Neuronal stem cell (in vitro differentiated cells): ENCODE results near the gene HSPG2.
A peak's percentile ranks its signal among the peaks of the same experiment; 100 is the strongest.

Experiments used
- DNase-seq: peaks from one replicate; pipeline ENCODE4 v3.0.0-alpha.2; 2013; ENCODE audit warnings: low spot score
- H2AFZ ChIP-seq: one replicate; pipeline ENCODE4 v1.6.1; 2013; ENCODE audit warnings: mild to moderate bottlenecking, low read length, inconsistent platforms
- H2AK5ac ChIP-seq: 2 replicates; pipeline ENCODE4 v1.6.1; 2013; ENCODE audit warnings: low read depth, mild to moderate bottlenecking, inconsistent platforms, low read length, moderate library complexity, mixed read lengths
- H2BK120ac ChIP-seq: 2 replicates; pipeline ENCODE4 v1.6.1; 2013; ENCODE audit warnings: low read depth, mild to moderate bottlenecking, inconsistent platforms, low read length, moderate library complexity, mixed read lengths
- H2BK12ac ChIP-seq: one replicate; pipeline ENCODE4 v1.6.1; 2013; ENCODE audit warnings: low read length, inconsistent platforms
- H2BK15ac ChIP-seq: 2 replicates; pipeline ENCODE4 v1.6.1; 2013; ENCODE audit warnings: mild to moderate bottlenecking, low read length, inconsistent platforms, mixed read lengths
- H2BK5ac ChIP-seq: one replicate; pipeline ENCODE4 v1.6.1; 2013; ENCODE audit warnings: inconsistent platforms, mild to moderate bottlenecking, low read length, moderate library complexity
- H3K14ac ChIP-seq: one replicate; pipeline ENCODE4 v1.6.1; 2013; ENCODE audit warnings: low read length, inconsistent platforms
- H3K18ac ChIP-seq: 2 replicates; pipeline ENCODE4 v1.6.1; 2013; ENCODE audit warnings: low read length, inconsistent platforms
- H3K23ac ChIP-seq: 2 replicates; pipeline ENCODE4 v1.6.1; 2013; ENCODE audit warnings: low read depth, mild to moderate bottlenecking, mixed read lengths, low read length, inconsistent platforms; ENCODE audit not compliant: poor library complexity
- H3K27ac ChIP-seq: replicated peaks from 3 replicates; pipeline ENCODE4 v1.5.1; 2013; ENCODE audit warnings: low read length, inconsistent platforms
- H3K27me3 ChIP-seq, 3 experiments: 2 replicates each; pipeline ENCODE4 v1.6.1; 2013; ENCODE audit warnings: low read length in 3 of 3, mild to moderate bottlenecking in 2 of 3, inconsistent platforms in 1 of 3, low read depth in 1 of 3, mixed read lengths in 1 of 3, moderate library complexity in 1 of 3; ENCODE audit not compliant: control insufficient read depth in 3 of 3, insufficient read depth in 3 of 3
- H3K36me3 ChIP-seq, 2 donors: replicated peaks in 1 of 2; 2 replicates each; pipeline ENCODE4 v1.6.1; 2013; ENCODE audit warnings: low read length in 2 of 2; ENCODE audit not compliant: control insufficient read depth in 2 of 2, insufficient read depth in 2 of 2
- H3K4ac ChIP-seq: 2 replicates; pipeline ENCODE4 v1.6.1; 2013; ENCODE audit warnings: inconsistent platforms, mild to moderate bottlenecking, low read length, moderate library complexity
- H3K4me1 ChIP-seq, 2 donors: 1 replicate in 1 of 2; 2 replicates in 1 of 2; pipeline ENCODE4 v1.6.1; 2013; ENCODE audit warnings: low read length in 2 of 2, low read depth in 1 of 2; ENCODE audit not compliant: control insufficient read depth in 2 of 2, insufficient read depth in 1 of 2
- H3K4me2 ChIP-seq: one replicate; pipeline ENCODE4 v1.6.1; 2013; ENCODE audit warnings: mild to moderate bottlenecking, low read length, inconsistent platforms; ENCODE audit not compliant: insufficient read depth, poor library complexity, severe bottlenecking
- H3K4me3 ChIP-seq, 2 donors: 2 replicates each; pipeline ENCODE4 v1.5.1; 2013; ENCODE audit warnings: low read length in 2 of 2, mild to moderate bottlenecking in 2 of 2, inconsistent platforms in 1 of 2, moderate library complexity in 1 of 2
- H3K79me1 ChIP-seq: one replicate; pipeline ENCODE4 v1.6.1; 2013; ENCODE audit warnings: low read depth, mild to moderate bottlenecking, inconsistent platforms, low read length, moderate library complexity
- H3K9ac ChIP-seq: one replicate; pipeline ENCODE4 v1.6.1; 2013; ENCODE audit warnings: mild to moderate bottlenecking, low read depth, low read length, inconsistent platforms; ENCODE audit not compliant: poor library complexity
- H3K9me3 ChIP-seq, 2 donors: replicated peaks in 1 of 2; 2 replicates each; pipeline versions ENCODE3 to v1.6.1; 2013; ENCODE audit warnings: low read length in 2 of 2, mild to moderate bottlenecking in 2 of 2, inconsistent platforms in 1 of 2, low read depth in 1 of 2, mixed read lengths in 1 of 2, moderate library complexity in 1 of 2; ENCODE audit not compliant: control insufficient read depth in 2 of 2, insufficient read depth in 1 of 2
- H4K8ac ChIP-seq: one replicate; pipeline ENCODE4 v1.6.1; 2013; ENCODE audit warnings: low read depth, mild to moderate bottlenecking, inconsistent platforms, low read length, moderate library complexity
- H4K91ac ChIP-seq: one replicate; pipeline ENCODE4 v1.6.1; 2013; ENCODE audit warnings: low read length, low read depth, mild to moderate bottlenecking, inconsistent platforms; ENCODE audit not compliant: poor library complexity
- WGBS, 2 donors: extraction: QIAGEN DNeasy Blood & Tissue Kit; methylation state at CpG; one replicate each; pipeline ENCODE4 v1.1.7; 2013; ENCODE audit warnings: missing lambda C conversion rate in 2 of 2, mixed read lengths in 1 of 2; ENCODE audit not compliant: insufficient read length in 2 of 2, insufficient replicate concordance in 1 of 2; ENCODE audit errors: extremely low coverage in 2 of 2; 5-methylcytosine and 5-hydroxymethylcytosine counted together

HSPG2 gene

GRCh38 chr1:21869620-21870121 lies 67.4 kb downstream of the HSPG2 start:
- no CpG with 5 or more reads among the region's 13 CpGs for WGBS, 2 donors
- DNase-seq, result no peak
- Histone ChIP-seq H3K27me3 (no peaks in the 10 kb centered on the region), H2BK12ac (no peak overlapping the region), H2BK5ac (peak overlapping the region; percentile 39), H3K79me1 (peaks cover 2% of the 10 kb centered on the region), H3K36me3 (peaks cover 39 to 50% of the 10 kb centered on the region in 2 donors), H3K4me3 (no peak overlapping the region), H3K14ac (no peak overlapping the region), H3K4me1 (peaks cover 7 to 9% of the 10 kb centered on the region in 2 donors), H4K8ac (no peak overlapping the region), H3K27ac (no peak overlapping the region), H2BK15ac (no peak overlapping the region), H3K23ac (no peak overlapping the region), H2AFZ (no peak overlapping the region), H3K4me2 (no peak overlapping the region), H3K9ac (no peak overlapping the region), H4K91ac (no peak overlapping the region), H3K18ac (no peak overlapping the region), H2BK120ac (no peak overlapping the region), H2AK5ac (no peak overlapping the region), H3K4ac (no peak overlapping the region), H3K9me3 (no peaks in the 10 kb centered on the region)

DNA sequence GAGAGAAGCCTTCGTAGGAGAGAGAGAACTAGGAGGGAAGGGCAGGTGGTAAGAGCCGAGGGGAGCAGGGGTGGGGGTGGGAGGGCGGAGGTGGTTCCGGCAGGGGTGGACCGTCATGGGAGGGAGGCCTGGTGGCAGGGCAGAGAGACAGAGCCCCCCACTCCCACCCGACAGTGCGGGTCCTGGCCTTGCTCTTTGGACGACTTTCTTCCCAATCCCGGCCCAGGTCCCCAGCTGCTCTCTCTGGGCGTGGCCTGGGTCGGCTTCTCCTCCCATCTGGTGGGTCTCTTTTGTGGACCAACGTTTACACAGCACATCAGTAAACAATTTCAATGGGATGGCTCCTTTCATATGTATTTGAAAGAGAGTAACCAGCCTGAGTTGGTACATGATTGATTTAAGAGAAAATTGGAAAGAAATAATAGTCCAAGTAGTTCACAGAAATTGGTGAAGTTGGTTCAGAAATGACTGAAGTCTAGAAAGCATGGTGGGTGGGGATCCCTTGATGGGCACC lies 68.1 kb downstream of the HSPG2 start:
- no CpG with 5 or more reads among the region's 12 CpGs for WGBS, 2 donors
- no peak overlapping the region for H3K4me2 ChIP-seq
- no peak overlapping the region for H3K27ac ChIP-seq

GRCh38 chr1:21868482-21868881 lies 68.6 kb downstream of the HSPG2 start:
- H4K91ac ChIP-seq, result no peak overlapping the region
- no CpG with 5 or more reads among the region's 7 CpGs for WGBS, 2 donors
- no peak overlapping the region for H3K23ac ChIP-seq
- no peak overlapping the region for H3K4me2 ChIP-seq
- H3K4ac ChIP-seq, result no peak overlapping the region
- H3K79me1 ChIP-seq, result peaks cover 3% of the 10 kb centered on the region
- no peak for DNase-seq
- no peak overlapping the region for H2BK120ac ChIP-seq
- H2AFZ ChIP-seq, result no peak overlapping the region
- no peak overlapping the region for H3K9ac ChIP-seq
- peaks cover 36 to 45% of the 10 kb centered on the region in 2 donors for H3K36me3 ChIP-seq
- H2AK5ac ChIP-seq, result no peak overlapping the region
- H3K4me3 ChIP-seq, result no peak overlapping the region
- no peak overlapping the region for H4K8ac ChIP-seq
- H2BK15ac ChIP-seq, result no peak overlapping the region
- peaks cover 6 to 9% of the 10 kb centered on the region in 2 donors for H3K4me1 ChIP-seq
- H2BK5ac ChIP-seq, result no peak overlapping the region
- H3K18ac ChIP-seq, result no peak overlapping the region
- no peak overlapping the region for H3K27ac ChIP-seq
- no peak overlapping the region for H2BK12ac ChIP-seq
- H3K14ac ChIP-seq, result no peak overlapping the region
- H3K9me3 ChIP-seq, result no peaks in the 10 kb centered on the region
- H3K27me3 ChIP-seq, result no peaks in the 10 kb centered on the region

More for the DNA sequence above, 68.1 kb downstream of the HSPG2 start:
- no peak overlapping the region for H3K23ac ChIP-seq
- no peak overlapping the region for H2AFZ ChIP-seq
- no peak overlapping the region for H2BK5ac ChIP-seq
- H2AK5ac ChIP-seq, result no peak overlapping the region
- no peak overlapping the region for H4K8ac ChIP-seq
- no peak overlapping the region for H2BK15ac ChIP-seq
- H3K4me1 ChIP-seq, result peaks cover 7 to 9% of the 10 kb centered on the region in 2 donors
- H3K18ac ChIP-seq, result no peak overlapping the region
- no peak overlapping the region for H2BK120ac ChIP-seq
- no peak overlapping the region for H3K4me3 ChIP-seq
- H3K9me3 ChIP-seq, result no peaks in the 10 kb centered on the region
- no peak overlapping the region for H2BK12ac ChIP-seq
- peaks cover 2% of the 10 kb centered on the region for H3K79me1 ChIP-seq
- no peaks in the 10 kb centered on the region for H3K27me3 ChIP-seq
- DNase-seq, result no peak
- H3K36me3 ChIP-seq, result peaks cover 36 to 49% of the 10 kb centered on the region in 2 donors
- H3K4ac ChIP-seq, result no peak overlapping the region
- no peak overlapping the region for H3K14ac ChIP-seq
- H3K9ac ChIP-seq, result no peak overlapping the region
- H4K91ac ChIP-seq, result no peak overlapping the region

- Histone ChIP-seq H4K91ac (no peak overlapping the region), H2BK120ac (no peak overlapping the region), H3K79me1 (peaks cover 3% of the 10 kb centered on the region), H3K36me3 (peaks cover 36% of the 10 kb centered on the region in 2 donors), H4K8ac (no peak overlapping the region), H3K27me3 (no peaks in the 10 kb centered on the region), H3K9me3 (no peaks in the 10 kb centered on the region), H2BK12ac (no peak overlapping the region), H3K4ac (no peak overlapping the region), H3K4me1 (peaks cover 6 to 9% of the 10 kb centered on the region in 2 donors), H3K14ac (no peak overlapping the region), H3K27ac (no peak overlapping the region), H3K9ac (no peak overlapping the region), H2AK5ac (no peak overlapping the region), H3K4me3 (no peak overlapping the region), H2AFZ (no peak overlapping the region), H3K18ac (no peak overlapping the region), H2BK15ac (no peak overlapping the region), H3K23ac (no peak overlapping the region), H2BK5ac (no peak overlapping the region), H3K4me2 (no peak overlapping the region)
- no peak for DNase-seq
- WGBS, 2 donors, result no CpG with 5 or more reads among the region's 5 CpGs
Observed at GRCh38 chr1:21867451-21867996, 69.6 kb downstream of the HSPG2 start.
